H1 (cell line): Measurements from ENCODE around the gene IGFBP6. TPM values are rescaled to one million over a fixed set of nuclear protein-coding genes. Genes with fewer than 3 reads are reported as not detected.

ENCODE experiments used
- CTCF ChIA-PET: fragments of 300-600 bp; sonication (Branson Sonifier 250); formaldehyde crosslinking; loops from one replicate; lab custom pipeline; 2021; ENCODE audit not compliant: partially characterized antibody; lab: Charles Lee
- POLR2A ChIA-PET: fragments of 300-600 bp; sonication (Branson Sonifier 250); formaldehyde crosslinking; loops from one replicate; lab custom pipeline; 2021; ENCODE audit warnings: inconsistent platforms; ENCODE audit not compliant: partially characterized antibody; lab: Charles Lee
- DNase-seq, 2 experiments: peaks; one replicate each; pipeline versions ENCODE4 v3.0.0 to v3.0.0-alpha.2; 2010 to 2022; ENCODE audit warnings: low spot score in 2 of 2, low read depth in 1 of 2, mixed read lengths in 1 of 2
- FAIRE-seq: peaks from 2 replicates; lab custom pipeline; 2011; peaks lifted over from hg19 to GRCh38; lab: Jason Lieb, UNC
- H2AFZ ChIP-seq: 2 replicates; pipeline ENCODE4 v1.8.1; 2012; ENCODE audit warnings: low read length, inconsistent platforms
- H2AK5ac ChIP-seq: 2 replicates; pipeline ENCODE4 v1.6.1; 2013; ENCODE audit warnings: low read depth, low read length
- H2BK120ac ChIP-seq: replicated peaks from 2 replicates; pipeline ENCODE3; 2013; ENCODE audit warnings: low read depth, low read length, inconsistent platforms
- H2BK12ac ChIP-seq: 2 replicates; pipeline ENCODE4 v1.6.1; 2013; ENCODE audit warnings: low read depth, low read length
- H2BK15ac ChIP-seq: 2 replicates; pipeline ENCODE4 v1.6.1; 2013; ENCODE audit warnings: low read length
- H2BK20ac ChIP-seq: 2 replicates; pipeline ENCODE4 v1.6.1; 2013; ENCODE audit warnings: low read length
- H2BK5ac ChIP-seq: 2 replicates; pipeline ENCODE4 v1.6.1; 2013; ENCODE audit warnings: low read depth, low read length
- H3K14ac ChIP-seq: 2 replicates; pipeline ENCODE4 v1.6.1; 2013; ENCODE audit warnings: inconsistent platforms; ENCODE audit not compliant: insufficient read length
- H3K18ac ChIP-seq: 2 replicates; pipeline ENCODE4 v1.6.1; 2013; ENCODE audit warnings: low read length; ENCODE audit errors: extremely low read depth
- H3K23ac ChIP-seq: 2 replicates; pipeline ENCODE4 v1.6.1; 2013; ENCODE audit warnings: inconsistent platforms; ENCODE audit not compliant: insufficient read length
- H3K23me2 ChIP-seq: 2 replicates; pipeline ENCODE4 v1.6.1; 2013; ENCODE audit warnings: low read depth, low read length
- H3K27ac ChIP-seq: 2 replicates; pipeline ENCODE4 v1.6.1; 2011; ENCODE audit warnings: low read depth, low read length, inconsistent platforms
- H3K27me3 ChIP-seq, 4 experiments: replicated peaks in 1 of 4; 1 replicate in 1 of 4; 2 replicates in 3 of 4; pipeline versions ENCODE4 v1.6.1 to v1.8.1; 2011 to 2013; ENCODE audit warnings: low read length in 3 of 4, mild to moderate bottlenecking in 3 of 4, inconsistent platforms in 2 of 4, mixed read lengths in 2 of 4, moderate library complexity in 1 of 4; ENCODE audit not compliant: control insufficient read depth in 3 of 4, insufficient read depth in 3 of 4; ENCODE audit errors: extremely low read depth in 1 of 4
- H3K36me3 ChIP-seq, 4 experiments: 2 replicates each; pipeline versions ENCODE4 v1.6.1 to v1.8.1; 2011 to 2013; ENCODE audit warnings: mild to moderate bottlenecking in 4 of 4, low read length in 3 of 4, moderate library complexity in 2 of 4, control low read depth in 1 of 4, inconsistent platforms in 1 of 4; ENCODE audit not compliant: insufficient read depth in 4 of 4, control insufficient read depth in 2 of 4
- H3K4ac ChIP-seq: replicated peaks from 2 replicates; pipeline ENCODE3; 2013; ENCODE audit warnings: low read length, low read depth, mixed read lengths, inconsistent platforms; ENCODE audit not compliant: insufficient read length
- H3K4me1 ChIP-seq, 4 experiments: replicated peaks in 1 of 4; 1 replicate in 1 of 4; 2 replicates in 3 of 4; pipeline versions ENCODE4 v1.6.1 to v1.8.1; 2011 to 2013; ENCODE audit warnings: low read length in 3 of 4, inconsistent platforms in 2 of 4, mixed read lengths in 1 of 4; ENCODE audit not compliant: insufficient read depth in 4 of 4, control insufficient read depth in 3 of 4
- H3K4me2 ChIP-seq, 2 experiments: 2 replicates each; pipeline versions ENCODE4 v1.6.1 to v1.8.1; 2011 to 2013; ENCODE audit warnings: low read depth in 2 of 2, low read length in 2 of 2, control low read depth in 1 of 2, inconsistent platforms in 1 of 2, mild to moderate bottlenecking in 1 of 2; ENCODE audit not compliant: insufficient read depth in 1 of 2
- H3K4me3 ChIP-seq, 4 experiments: fragments of 200-600, 300-600 bp in 1 of 4; sonication (generic), shearing (Covaris generic), sonication (Bioruptor Twin) in 1 of 4; 2 replicates each; pipeline versions ENCODE4 v1.5.1 to v1.8.1; 2011 to 2016; ENCODE audit warnings: low read length in 4 of 4, low read depth in 3 of 4, control low read depth in 2 of 4, inconsistent platforms in 2 of 4, mild to moderate bottlenecking in 2 of 4, mixed read lengths in 1 of 4, moderate library complexity in 1 of 4; ENCODE audit not compliant: insufficient read depth in 2 of 4; ENCODE audit errors: extremely low read depth in 1 of 4
- H3K56ac ChIP-seq: replicated peaks from 2 replicates; pipeline ENCODE3; 2013; ENCODE audit warnings: low read depth, mild to moderate bottlenecking, mixed read lengths, low read length, inconsistent platforms; ENCODE audit not compliant: insufficient read length
- H3K79me1 ChIP-seq: 2 replicates; pipeline ENCODE4 v1.6.1; 2013; ENCODE audit warnings: low read depth, low read length, control low read depth
- H3K79me2 ChIP-seq, 2 experiments: 2 replicates each; pipeline versions ENCODE4 v1.6.1 to v1.8.1; 2012 to 2013; ENCODE audit warnings: low read length in 2 of 2, mild to moderate bottlenecking in 2 of 2, inconsistent platforms in 1 of 2; ENCODE audit not compliant: insufficient read depth in 2 of 2, control insufficient read depth in 1 of 2
- H3K9ac ChIP-seq, 4 experiments: replicated peaks in 1 of 4; 1 replicate in 1 of 4; 2 replicates in 3 of 4; pipeline versions ENCODE4 v1.6.1 to v1.8.1; 2011 to 2013; ENCODE audit warnings: low read depth in 3 of 4, low read length in 3 of 4, control low read depth in 2 of 4, mild to moderate bottlenecking in 2 of 4, moderate library complexity in 2 of 4, inconsistent platforms in 1 of 4; ENCODE audit errors: extremely low read depth in 1 of 4
- H3K9me3 ChIP-seq, 2 experiments: 2 replicates each; pipeline versions ENCODE4 v1.6.1 to v1.8.1; 2012 to 2013; ENCODE audit warnings: mild to moderate bottlenecking in 2 of 2, moderate library complexity in 2 of 2, control low read depth in 1 of 2, inconsistent platforms in 1 of 2, low read depth in 1 of 2, low read length in 1 of 2, mixed read lengths in 1 of 2; ENCODE audit not compliant: insufficient read depth in 2 of 2
- H4K20me1 ChIP-seq, 2 experiments: replicated peaks in 1 of 2; 2 replicates each; pipeline versions ENCODE3 to v1.8.1; 2011 to 2013; ENCODE audit warnings: inconsistent platforms in 2 of 2, low read length in 2 of 2, mild to moderate bottlenecking in 1 of 2; ENCODE audit not compliant: insufficient read depth in 2 of 2, control insufficient read depth in 1 of 2
- H4K5ac ChIP-seq: 2 replicates; pipeline ENCODE4 v1.6.1; 2013; ENCODE audit warnings: low read length, low read depth, mixed read lengths, inconsistent platforms; ENCODE audit not compliant: insufficient read length
- H4K8ac ChIP-seq: 2 replicates; pipeline ENCODE4 v1.8.0; 2013; ENCODE audit warnings: mild to moderate bottlenecking, moderate library complexity, low read length, inconsistent platforms; ENCODE audit not compliant: insufficient read depth; ENCODE audit errors: extremely low read depth
- H4K91ac ChIP-seq: replicated peaks from 2 replicates; pipeline ENCODE3; 2013; ENCODE audit warnings: low read length, mixed read lengths, inconsistent platforms; ENCODE audit not compliant: insufficient read length
- GABPA ChIP-seq: IDR thresholded peaks from 2 replicates; pipeline ENCODE4 v1.6.1; 2011; ENCODE audit warnings: mild to moderate bottlenecking, low read length, moderate library complexity, borderline replicate concordance; ENCODE audit not compliant: insufficient read depth
- NRF1 ChIP-seq: IDR thresholded peaks from 2 replicates; pipeline ENCODE4 v1.6.1; 2011; ENCODE audit warnings: mild to moderate bottlenecking, low read depth, low read length, improper control_type of control experiment
- POU5F1 ChIP-seq: IDR thresholded peaks from 2 replicates; pipeline ENCODE4 v1.6.1; 2011; ENCODE audit warnings: low read depth, mild to moderate bottlenecking, low read length, moderate library complexity
- SIN3A ChIP-seq, 2 experiments: IDR thresholded peaks in 1 of 2; conservative IDR thresholded peaks in 1 of 2; 2 replicates each; pipeline ENCODE4 v1.6.1; 2011 to 2012; ENCODE audit warnings: low read length in 2 of 2, improper control_type of control experiment in 1 of 2, low read depth in 1 of 2, mild to moderate bottlenecking in 1 of 2
- SP2 ChIP-seq: IDR thresholded peaks from 2 replicates; pipeline ENCODE4 v1.6.1; 2012; ENCODE audit warnings: mild to moderate bottlenecking, low read length, inconsistent platforms
- TAF7 ChIP-seq: optimal IDR thresholded peaks from 2 replicates; pipeline ENCODE3; 2011; ENCODE audit warnings: low read depth, mild to moderate bottlenecking, inconsistent platforms, low read length, moderate library complexity, borderline replicate concordance
- WGBS, 2 experiments: shearing (Covaris generic) in 1 of 2; methylation state at CpG; one replicate each; pipeline versions ENCODE4 v1.1.6 to v1.1.7; 2013 to 2015; ENCODE audit warnings: low lambda C conversion rate in 2 of 2, mixed read lengths in 2 of 2, inconsistent platforms in 1 of 2, low coverage in 1 of 2, missing lambda C conversion rate in 1 of 2; ENCODE audit not compliant: insufficient replicate concordance in 2 of 2, insufficient coverage in 1 of 2, insufficient read length in 1 of 2; ENCODE audit errors: extremely low coverage in 1 of 2, missing lambda C conversion rate in 1 of 2; 5-methylcytosine and 5-hydroxymethylcytosine counted together
- polyA plus RNA-seq, 7 experiments: library from polyadenylated mRNA; depleted of rRNA in 3 of 7; stranded (reverse) in 5 of 7; unstranded in 2 of 7; fragments of >200 nt in 5 of 7; fragments of 200-250 nt in 2 of 7; gene quantifications; 1 replicate in 5 of 7; 2 replicates in 1 of 7; 4 replicates in 1 of 7; pipeline versions ENCODE4 v1.2.1 to v1.2.3, GENCODE V29; 2011 to 2013; ENCODE audit warnings: missing spikeins in 2 of 7, mixed read lengths in 2 of 7
- total RNA-seq: library from RNA; stranded (reverse); fragmentation: NEBNext Ultra II Directional; extraction: Animal tissue kit (Norgen Biotek cat#: 25700); gene quantifications from 2 replicates; pipeline ENCODE4 v1.2.1, GENCODE V29; 2021
- TF ChIP-seq, protein P1 (sequence below), 3 experiments: IDR thresholded peaks; 1 replicate in 2 of 3; 2 replicates in 1 of 3; pipeline versions ENCODE4 v1.5.1 to v1.6.1; 2011; ENCODE audit warnings: low read length in 3 of 3, mild to moderate bottlenecking in 3 of 3, inconsistent platforms in 2 of 3, low read depth in 1 of 3, moderate library complexity in 1 of 3; ENCODE audit not compliant: insufficient read depth in 1 of 3; ENCODE audit errors: control extremely low read depth in 1 of 3
- TF ChIP-seq, protein P2 (sequence below): IDR thresholded peaks from 2 replicates; pipeline ENCODE4 v1.6.1; 2011; ENCODE audit warnings: low read depth, mild to moderate bottlenecking, low read length; ENCODE audit not compliant: insufficient read depth

The IGFBP6 gene
- total and polyA plus RNA-seq, 2 of the 8 experiments (the other 6 are each of a cell fraction or from before 2014, with no cell fraction given) = 13.7 to 14.7 TPM

DNA sequence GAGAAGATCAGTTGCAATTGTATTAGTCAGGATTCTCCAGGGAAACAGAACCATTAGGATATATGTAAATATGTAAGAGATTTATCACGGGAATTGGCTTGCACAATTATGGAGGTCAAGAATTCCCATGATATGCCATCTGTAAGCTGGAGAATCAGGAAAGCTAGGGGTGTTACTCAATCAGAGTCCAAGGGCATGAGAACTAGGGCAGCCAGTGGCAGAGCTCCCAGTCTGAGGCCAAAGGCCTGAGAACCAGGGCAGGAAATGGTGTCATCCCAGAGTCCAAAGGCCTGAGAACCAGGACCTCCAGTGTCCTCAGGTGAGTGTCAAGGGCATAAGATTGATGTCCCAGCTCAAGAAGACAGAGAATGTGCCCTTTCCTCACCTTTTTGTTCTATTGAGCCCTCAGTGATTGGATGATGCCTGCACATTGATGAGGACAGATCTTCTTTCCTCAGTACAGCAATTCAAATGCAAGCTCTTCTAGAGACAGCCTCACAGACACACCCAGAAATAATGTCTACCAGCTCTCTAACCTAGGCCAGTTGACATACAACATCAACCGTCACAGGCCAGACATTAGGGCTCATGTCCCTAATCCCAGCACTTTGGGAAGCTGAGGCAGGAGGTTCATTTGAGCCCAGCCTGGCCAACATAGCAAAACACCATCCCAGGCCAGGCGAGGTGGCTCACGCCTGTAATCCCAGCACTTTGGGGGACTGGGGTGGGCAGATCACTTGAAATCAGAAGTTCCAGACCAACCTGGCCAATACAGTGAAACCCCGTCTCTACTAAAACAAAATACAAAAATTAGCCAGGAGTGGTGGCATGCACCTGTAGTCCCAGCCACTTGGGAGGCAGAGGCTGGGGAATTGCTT lies 48.2 kb downstream of the IGFBP6 start:
- no peak overlapping the region for H3K14ac ChIP-seq
- no peak overlapping the region for H4K8ac ChIP-seq
- no peak overlapping the region for H3K23ac ChIP-seq
- H3K36me3 ChIP-seq = no peaks in the 10 kb centered on the region
- no peak overlapping the region for H2BK15ac ChIP-seq
- no peaks in the 10 kb centered on the region for H3K79me2 ChIP-seq
- no peaks in the 10 kb centered on the region for H4K20me1 ChIP-seq
- H2AFZ ChIP-seq = no peak overlapping the region
- FAIRE-seq (no peak), DNase-seq (no peak)
- no peak overlapping the region for H3K56ac ChIP-seq
- H3K4ac ChIP-seq = no peak overlapping the region
- no peak overlapping the region for H4K91ac ChIP-seq
- H3K18ac ChIP-seq = no peak overlapping the region
- WGBS, 2 experiments = 90% methylated on average over 5 of the region's 5 CpGs; no CpG with 5 or more reads in 1 of the 2 experiments
- no peak overlapping the region for H2BK12ac ChIP-seq
- H3K79me1 ChIP-seq = no peaks in the 10 kb centered on the region
- no peak overlapping the region for H4K5ac ChIP-seq
- no peak overlapping the region for H3K4me2 ChIP-seq
- H3K9ac ChIP-seq = no peak overlapping the region
- ChIA-PET POLR2A (no interaction called here), CTCF (interaction anchor here (0.7 to 2.0 kb wide), 3 partner anchors 10 to 373 kb away, joined by 3 to 10 read pairs (median 3); no protein-coding TSS in a partner anchor)
- no peak overlapping the region for H3K27ac ChIP-seq
- H3K9me3 ChIP-seq = peaks cover 0 to 4% of the 10 kb centered on the region in 2 experiments; a peak in 2 of 4 replicates
- H3K4me1 ChIP-seq = peaks cover 0 to 2% (median 0%) of the 10 kb centered on the region in 4 experiments; a peak in 2 of 7 replicates
- no peaks in the 10 kb centered on the region for H3K27me3 ChIP-seq
- H2AK5ac ChIP-seq = no peak overlapping the region
- no peaks in the 10 kb centered on the region for H3K23me2 ChIP-seq
- no peak overlapping the region for H2BK5ac ChIP-seq
- H3K4me3 ChIP-seq = no peak overlapping the region
- H2BK120ac ChIP-seq = no peak overlapping the region
- no peak overlapping the region for H2BK20ac ChIP-seq
- no peak for TF ChIP-seq POU5F1
- TF ChIP-seq, protein P1, sequence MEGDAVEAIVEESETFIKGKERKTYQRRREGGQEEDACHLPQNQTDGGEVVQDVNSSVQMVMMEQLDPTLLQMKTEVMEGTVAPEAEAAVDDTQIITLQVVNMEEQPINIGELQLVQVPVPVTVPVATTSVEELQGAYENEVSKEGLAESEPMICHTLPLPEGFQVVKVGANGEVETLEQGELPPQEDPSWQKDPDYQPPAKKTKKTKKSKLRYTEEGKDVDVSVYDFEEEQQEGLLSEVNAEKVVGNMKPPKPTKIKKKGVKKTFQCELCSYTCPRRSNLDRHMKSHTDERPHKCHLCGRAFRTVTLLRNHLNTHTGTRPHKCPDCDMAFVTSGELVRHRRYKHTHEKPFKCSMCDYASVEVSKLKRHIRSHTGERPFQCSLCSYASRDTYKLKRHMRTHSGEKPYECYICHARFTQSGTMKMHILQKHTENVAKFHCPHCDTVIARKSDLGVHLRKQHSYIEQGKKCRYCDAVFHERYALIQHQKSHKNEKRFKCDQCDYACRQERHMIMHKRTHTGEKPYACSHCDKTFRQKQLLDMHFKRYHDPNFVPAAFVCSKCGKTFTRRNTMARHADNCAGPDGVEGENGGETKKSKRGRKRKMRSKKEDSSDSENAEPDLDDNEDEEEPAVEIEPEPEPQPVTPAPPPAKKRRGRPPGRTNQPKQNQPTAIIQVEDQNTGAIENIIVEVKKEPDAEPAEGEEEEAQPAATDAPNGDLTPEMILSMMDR (IDR thresholded peaks at IDR 0.05; ENCODE audit: control extremely low read depth in 1 of 3, insufficient read depth in 1 of 3, low read depth in 1 of 3, low read length in 3 of 3) = no peak
- no peak for TF ChIP-seq NRF1
- no peak for TF ChIP-seq TAF7
- no peak for TF ChIP-seq GABPA
- TF ChIP-seq SIN3A (conservative IDR thresholded peaks at IDR 0.05 in 1 of 2, IDR thresholded peaks at IDR 0.05 in 1 of 2; ENCODE audit: low read depth in 1 of 2, low read length in 2 of 2) = no peak
- no peak for TF ChIP-seq SP2
- TF ChIP-seq, protein P2, sequence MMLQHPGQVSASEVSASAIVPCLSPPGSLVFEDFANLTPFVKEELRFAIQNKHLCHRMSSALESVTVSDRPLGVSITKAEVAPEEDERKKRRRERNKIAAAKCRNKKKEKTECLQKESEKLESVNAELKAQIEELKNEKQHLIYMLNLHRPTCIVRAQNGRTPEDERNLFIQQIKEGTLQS = no peak
